SW 1271 (cell line): Measurements from ENCODE around the gene GLG1.
"Not testable (repeated sequence)": the region's sequence is repeated elsewhere in the genome, so short reads cannot be mapped to it uniquely, and the experiment has no call there.

ENCODE experiments used
- DNase-seq, 2 experiments: peaks; one replicate each; lab custom pipeline; 2025; lab: John Stamatoyannopoulos, UW

The GLG1 gene

DNA sequence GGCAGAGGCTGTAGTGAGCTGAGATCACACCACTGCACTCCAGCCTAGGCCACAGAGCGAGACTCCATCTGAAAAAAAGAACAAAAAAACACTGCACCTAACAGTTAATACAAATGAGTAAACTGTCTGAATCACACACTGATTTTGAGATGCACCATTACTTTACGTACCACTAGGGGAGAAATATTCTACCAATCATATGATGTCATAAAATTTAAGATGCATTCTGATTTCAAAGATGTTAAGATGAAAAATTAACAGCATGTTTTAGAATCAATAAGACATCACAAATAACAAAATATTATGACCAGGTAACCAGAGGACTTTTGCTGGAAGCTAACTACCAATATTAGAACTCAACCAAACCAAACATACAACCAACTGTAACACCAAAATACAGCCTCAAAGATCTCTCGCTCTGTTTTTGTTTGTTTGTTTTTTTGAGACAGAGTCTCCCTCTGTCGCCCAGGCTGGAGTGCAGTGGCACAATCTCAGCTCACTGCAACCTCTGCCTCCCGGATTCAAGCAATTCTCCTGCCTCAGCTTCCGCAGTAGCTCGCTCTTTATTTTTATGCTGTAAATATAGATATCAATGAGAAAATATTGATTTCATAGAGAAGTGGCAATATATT, 31.6 kb downstream of the GLG1 start:
- no peak for DNase-seq

DNA sequence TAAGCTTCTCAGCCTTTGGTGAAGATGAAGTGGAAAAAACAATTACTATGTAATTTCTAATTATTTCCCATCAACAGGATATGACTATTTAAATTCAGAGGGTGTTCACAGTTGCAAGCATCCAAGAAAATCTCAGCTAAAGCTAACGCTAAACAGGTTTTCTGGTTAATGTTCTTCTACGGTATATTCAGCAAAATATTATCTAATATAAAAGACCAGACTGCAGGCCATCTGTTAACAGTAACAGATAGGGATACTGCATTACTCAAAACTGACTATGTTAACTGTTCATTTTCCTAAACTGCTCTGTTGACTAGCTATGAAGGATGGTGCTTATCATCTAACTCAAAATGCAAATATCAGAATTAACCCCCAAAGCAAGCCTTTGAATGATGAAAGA, 32.8 kb downstream of the GLG1 start:
- no peak for DNase-seq

DNA sequence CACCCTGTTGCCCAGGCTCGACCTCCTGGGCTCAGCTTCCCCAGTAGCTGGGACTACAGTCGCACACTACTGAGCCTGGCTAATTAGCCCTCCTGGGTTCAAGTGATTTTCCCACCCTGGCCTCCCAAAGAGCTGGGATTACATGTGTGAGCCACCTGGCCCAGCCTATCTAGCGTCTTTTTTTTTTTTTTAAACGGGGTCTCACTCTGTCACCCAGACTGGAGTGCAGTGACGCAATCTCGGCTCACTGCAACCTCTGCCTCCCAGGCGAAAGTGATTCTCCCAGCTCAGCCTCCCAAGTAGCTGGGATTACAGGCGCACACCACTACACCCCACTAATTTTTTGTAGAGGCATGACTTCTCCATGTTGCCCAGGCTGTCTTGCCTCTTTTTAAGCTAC, 33.3 kb downstream of the GLG1 start:
- no peak for DNase-seq

DNA sequence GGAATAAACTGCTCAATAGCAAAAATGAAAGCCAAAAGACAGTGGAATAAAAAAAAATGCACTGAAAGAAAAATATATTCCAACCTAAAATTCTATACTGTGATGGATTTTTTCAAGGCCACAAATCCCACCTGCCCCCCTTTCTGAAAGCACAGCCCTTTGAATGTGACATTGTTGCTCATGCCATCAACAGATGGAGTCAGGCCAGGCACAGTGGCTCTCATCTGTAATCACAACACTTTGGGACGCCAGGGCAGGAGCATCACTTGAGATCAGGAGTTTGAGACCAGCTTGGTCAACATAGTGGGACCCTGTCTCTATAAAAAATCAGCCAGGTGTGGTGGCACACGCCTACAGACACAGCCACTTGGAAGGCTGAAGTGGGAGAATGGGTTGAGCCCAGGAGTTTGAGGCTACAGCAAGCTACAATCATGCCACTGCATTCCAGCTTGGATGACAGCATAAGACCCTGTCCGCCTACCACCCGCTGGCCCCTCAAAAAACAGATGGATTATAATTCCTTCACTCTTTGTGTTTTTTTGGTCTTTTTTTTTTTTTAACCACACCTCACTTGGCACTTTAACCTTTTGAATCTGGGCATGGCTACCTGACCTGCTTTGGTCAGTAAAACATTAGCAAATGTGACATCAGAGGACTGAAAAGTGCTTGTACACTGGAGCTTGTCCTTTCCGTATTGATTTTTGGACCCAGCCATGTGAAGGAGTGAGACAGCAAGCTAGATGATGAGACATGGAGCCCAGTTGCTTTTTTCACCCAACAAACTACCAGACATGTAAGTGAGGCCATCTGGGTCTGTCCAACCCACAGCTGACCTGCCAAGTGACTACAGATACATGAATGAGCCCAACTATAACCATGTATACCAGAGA, 36.3 kb downstream of the GLG1 start:
- DNase-seq = no peak

DNA sequence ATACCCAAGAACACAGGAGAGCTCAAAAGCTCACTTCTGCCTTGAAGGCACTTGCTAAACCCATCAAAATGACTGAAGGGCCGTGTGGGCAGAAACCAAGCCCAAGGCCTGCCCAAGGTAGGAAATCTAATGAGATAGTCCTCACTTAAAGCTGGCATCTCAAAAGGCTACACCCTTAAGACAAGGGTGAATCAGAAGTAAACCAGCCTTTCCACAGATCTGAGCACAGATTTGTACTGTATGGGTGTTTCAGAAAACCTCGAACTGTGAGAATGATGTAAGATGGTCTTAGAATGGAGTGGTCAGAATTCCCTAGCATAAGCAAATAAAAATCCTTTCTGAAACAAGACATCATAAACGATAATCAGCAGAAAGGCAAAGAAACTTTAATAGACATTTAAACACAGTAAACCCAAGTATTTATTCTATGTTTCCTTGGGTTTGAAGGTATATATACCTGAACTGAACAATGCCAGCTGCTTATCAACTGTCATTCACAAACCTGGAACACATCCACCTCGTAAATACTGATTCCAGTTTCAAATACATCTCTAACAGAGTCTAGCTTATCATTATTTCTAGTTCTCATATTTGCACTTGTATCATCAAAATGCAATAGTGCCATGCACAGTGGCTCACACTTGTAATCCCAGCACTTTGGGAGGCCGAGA, 37.8 kb downstream of the GLG1 start:
- no peak for DNase-seq

DNA sequence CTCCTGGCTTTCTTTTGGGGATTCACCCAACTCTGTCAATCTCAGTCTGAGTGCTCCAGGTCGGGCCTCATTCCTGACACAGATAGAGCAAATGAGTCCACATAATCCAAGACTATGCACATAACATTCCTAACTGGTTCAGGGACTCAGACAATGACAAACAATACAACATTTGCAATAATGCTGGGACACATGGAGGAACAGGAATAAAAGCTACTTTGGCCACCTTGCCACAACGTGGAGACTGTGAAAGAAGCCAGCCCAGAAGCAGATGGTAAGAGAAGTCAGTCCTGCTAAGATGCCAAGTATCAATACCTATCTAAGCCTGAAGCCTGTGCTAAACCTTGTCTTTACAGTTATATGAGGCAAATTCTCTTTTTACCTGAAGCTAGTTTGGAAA, 39.0 kb downstream of the GLG1 start:
- DNase-seq = no peak

DNA sequence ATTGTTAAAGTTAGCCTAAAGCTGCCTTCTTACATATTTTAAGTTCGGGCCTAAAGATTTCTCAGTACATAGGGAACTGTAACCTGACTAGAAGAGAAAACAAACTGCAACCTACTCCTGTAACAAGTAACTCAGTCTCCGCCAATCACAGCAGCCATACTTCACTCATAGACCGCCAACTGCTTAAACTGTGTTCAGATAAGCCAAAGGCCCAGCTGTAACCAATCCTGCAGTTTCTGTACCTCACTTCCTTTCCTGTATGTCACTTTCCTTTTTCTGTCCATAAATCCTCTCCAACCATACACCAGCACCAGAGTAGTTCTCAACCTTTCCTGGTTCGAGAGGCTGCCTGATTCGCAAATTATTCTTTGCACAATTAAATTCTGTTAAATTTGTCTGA, 41.5 kb downstream of the GLG1 start:
- DNase-seq = no peak

DNA sequence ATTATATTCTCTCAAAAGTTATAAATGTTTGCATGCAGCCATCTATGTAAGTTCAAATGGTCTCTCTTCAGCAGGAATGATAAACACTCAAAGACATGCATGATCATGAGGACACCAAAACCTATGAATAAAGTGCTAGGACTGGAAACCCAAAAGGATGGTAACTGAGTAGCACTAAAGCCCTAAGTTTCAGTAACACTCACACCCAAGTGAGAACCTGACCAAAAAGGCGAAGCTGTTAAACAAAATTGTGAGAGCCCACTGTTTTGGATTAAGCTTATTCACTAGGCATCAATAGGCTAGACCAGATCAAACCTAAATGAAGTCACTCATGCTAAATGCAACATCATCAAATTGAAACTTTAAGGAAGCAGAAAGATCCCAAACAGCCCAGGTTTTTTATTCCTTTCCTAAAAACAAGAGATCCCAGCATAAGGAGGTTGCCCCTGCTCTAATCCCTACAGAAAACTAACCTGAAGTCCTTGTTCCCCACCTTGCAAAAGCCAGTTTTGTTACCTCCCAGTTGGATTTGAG, 42.4 kb downstream of the GLG1 start:
- DNase-seq = no peak

DNA sequence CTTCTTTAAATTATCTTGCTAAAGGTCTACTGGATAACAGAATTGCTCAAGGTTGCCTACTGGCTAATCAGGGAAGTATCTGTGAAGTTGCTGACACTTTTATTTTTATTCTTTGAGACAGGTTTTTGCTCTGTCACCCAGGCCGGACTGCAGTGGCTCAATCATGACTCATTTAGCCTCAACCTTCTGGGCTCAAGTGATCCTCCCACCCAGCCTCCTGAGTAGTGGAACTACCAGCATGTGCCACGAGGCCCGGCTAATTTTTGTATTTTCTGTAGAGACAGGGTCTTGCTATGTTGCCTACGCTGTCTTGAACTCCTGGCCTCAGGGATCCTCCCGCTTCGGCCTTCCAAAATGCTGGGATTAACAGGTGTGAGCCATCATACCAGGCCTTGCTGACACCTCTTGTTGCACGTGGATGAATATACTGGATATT, 43.1 kb downstream of the GLG1 start:
- DNase-seq = peak in 1 of 2 experiments; percentile 26

DNA sequence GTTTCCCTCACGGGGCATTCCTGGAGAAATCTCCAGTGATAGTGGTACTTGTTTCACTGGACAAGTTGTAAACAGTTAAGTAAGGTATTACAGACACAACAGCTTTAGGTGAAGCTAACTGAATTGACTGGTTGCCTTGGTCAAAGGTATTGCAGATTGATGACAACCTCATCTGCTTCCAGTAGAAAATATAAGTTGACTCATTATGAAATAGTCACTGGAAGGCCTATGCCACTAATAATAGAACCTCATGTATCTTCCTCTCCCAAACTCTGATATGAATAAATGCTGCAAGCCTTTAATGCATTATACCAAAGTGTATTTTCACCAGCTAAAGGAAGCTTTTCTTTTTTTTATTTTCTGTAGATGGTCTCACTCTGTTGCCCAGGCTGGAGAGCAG, 44.8 kb downstream of the GLG1 start:
- no peak for DNase-seq

DNA sequence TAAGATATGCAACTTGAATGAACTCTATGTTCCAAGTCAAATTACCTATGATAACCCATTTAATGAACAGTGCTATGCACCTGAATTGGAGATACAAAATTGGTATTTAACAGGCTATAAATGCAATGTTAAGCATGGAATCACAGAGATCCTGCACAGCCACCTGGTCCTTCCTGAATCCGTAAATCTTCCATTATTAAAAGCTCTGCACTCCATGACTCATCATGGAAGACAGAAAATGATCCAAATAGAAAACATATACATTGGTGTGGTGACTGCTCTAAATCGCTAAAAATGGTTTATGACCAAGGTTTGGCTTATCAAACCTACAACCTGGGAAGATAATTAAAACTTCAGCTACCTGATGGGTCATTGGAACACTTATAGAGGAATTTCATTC, 45.3 kb downstream of the GLG1 start:
- no peak for DNase-seq

DNA sequence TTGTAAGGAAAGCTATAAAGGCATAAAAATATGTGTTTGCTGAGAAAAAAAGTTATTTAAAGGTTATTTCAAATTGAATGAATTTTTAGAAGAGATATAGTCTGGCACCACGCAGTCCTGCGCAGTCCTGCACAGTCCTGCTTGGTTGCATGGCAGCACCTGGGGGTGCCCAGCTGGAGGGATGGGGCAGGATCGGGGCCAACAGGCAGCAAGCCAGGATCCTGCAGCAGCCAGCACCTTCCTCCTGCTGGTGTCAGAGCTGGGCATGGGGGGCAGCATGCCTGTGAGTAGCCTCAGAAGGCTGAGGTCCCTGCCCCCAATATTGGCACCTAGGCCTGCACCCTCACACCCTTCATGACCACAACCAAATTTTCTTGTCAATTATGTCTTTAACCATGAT, 46.0 kb downstream of the GLG1 start:
- no peak for DNase-seq

DNA sequence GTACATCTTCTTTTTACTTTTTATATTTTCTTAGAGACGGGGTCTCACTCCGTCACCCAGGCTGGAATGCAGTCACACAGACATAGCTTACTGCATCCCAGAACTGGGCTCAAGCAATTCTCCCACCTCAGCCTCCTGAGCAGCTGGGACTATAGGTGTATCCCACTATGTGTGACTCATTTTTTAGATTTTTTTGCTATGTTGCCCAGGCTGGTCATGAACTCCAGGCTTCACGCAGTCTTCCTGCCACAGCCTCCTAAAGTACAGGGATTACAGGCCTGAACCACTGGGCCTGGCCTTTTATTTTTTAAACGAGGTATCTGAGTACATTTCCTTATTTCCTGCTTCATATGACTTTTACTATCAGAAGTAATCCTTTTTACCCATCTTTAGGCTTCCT, 48.0 kb downstream of the GLG1 start:
- peak in 1 of 2 experiments; percentile 26 for DNase-seq

DNA sequence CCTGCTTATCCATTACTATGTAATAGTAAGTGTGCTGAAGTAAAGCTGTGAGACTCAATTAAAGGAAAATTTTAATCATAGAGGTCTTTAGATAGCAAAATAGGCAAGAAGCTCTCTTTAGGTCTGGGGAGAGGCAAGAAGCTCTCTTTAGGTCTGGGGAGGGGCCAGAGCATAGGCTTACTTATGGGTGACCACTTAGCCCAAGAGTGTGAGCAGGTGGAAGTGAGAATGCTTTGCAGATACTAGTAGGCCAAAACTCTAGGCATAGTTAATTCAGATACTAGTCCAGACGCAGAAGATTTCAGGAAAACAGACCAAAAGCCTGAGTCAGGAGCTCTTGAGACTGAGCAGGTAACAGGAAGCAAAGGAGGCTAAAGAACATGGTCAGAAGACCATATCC, 49.6 kb downstream of the GLG1 start:
- DNase-seq = no peak

DNA sequence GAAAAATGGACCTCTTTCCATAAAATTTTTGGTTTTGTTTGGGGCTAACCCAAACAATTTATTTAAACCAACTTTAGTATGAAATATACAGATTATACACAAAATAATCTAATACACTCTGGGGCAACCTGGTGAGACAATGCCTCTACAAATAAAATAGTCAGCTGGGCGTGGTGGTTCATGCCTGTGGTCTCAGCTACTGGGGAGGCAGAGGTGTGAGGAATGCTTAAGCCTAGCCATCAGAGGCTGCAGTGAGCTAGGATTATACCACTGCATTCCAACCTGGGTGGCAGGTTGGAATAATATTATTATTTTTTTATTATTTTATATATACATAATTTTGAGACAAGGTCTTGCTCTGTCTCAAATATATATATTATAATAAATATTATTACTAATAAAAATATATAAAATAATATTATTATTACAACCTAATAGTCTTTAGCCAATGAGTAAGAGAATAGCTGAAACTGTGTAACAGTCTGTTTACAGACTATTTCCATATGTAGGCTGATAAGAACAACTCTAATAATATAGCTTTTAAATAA, 50.5 kb downstream of the GLG1 start:
- DNase-seq = no peak

DNA sequence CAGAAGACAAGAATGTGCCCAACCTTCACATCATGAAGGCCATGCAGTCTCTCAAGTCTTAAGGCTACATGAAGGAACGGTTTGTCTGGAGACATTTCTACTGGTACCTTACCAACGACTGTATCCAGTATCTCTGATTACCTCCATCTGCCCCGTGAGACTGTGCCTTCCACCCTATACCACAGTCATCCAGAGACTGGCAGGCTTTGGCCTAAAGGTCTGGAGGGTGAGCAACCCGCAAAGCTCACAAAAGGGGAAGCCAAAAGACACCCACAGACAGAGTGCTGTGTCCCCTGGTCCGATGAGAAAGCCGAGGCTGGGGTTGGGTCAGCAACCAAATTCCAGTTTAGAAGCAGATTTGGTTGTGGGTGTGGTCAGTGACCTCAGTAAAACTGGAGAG, 54.6 kb downstream of the GLG1 start:
- not testable (repeated sequence) for DNase-seq

DNA sequence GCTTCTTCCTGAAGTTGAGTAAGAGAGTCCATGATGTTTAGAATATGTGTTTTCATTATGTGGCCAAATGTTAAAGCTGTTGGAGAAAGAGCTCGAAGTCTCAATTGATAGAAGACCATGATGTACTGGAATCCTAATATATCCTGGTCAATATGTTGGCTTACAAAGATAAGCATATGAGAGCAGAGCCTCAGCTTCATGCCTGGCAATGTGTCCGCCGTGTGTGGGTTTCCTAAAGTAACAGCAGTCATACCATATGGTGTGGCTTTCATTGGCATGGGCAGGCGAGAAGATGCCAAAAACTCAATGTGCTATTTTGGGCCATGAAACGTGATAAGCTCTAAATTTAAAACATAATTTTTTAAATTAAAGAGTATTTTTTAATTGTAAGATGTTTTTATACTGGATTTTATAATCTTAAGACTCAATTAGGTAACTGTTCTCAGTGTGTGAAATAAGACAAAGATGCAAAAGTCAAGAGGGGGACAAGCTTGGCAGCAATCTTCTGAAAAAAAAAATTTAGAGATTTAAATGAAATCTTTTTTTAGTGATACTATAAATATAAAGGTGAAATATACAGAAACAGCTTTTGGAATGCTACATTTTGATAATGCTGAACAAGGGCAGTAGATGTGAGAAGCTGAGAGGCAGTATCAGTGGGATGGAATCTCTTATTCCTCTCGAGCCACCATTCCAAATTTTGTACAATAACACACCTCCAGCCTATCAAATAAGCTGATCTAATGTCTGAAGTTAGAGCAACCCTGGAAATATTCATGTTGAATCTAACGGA, 56.5 kb downstream of the GLG1 start:
- DNase-seq = not testable (repeated sequence)

DNA sequence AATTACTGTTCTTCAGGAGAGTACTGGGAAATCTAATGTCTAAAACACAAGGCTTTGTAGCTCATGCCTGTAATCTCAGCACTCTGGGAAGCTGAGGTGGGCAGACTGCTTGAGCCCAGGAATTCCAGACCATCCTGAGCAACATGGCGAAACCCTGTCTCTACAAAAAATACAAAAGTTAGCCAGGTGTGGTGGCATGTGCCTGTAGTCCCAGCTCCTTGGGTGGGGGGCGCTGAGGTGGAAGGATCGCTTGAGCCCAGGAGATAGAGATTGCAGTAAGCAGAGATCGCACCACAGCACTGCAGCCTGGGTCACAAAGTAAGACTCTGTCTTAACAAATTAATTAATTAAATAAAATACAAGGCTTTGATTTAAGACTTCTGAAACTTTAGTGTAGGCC, 60.8 kb downstream of the GLG1 start:
- DNase-seq = not testable (repeated sequence)

DNA sequence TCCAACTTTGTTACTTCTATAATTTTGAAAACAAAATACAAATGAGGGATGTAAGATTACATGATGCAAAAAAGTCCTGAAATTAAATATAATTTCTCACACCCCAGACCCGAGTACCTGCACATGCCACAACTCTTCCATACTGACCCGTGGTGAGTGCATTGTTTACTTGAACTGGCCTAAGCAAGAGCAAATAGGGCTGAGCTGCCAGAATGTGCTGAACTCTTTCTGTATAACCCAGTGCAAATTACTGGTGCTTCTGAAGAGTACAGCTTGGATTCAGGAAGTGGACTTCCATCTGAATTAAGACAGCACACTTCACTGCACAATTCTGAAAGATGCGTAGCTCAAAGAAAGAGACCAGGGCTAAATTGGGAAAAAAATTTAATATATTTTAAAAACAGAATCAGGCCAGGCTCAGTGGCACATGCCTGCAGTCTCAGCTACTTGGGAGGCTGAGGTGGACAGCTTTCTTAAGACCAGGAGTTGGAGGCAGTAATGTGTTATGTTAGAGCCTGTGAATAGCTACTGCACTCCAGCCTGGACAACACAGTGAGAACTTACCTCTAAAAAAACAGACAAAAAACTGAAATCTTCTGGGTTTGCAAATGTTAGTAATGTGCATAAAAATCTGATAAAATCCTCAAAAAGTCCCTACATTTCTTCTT, 63.9 kb downstream of the GLG1 start:
- not testable (repeated sequence) for DNase-seq

DNA sequence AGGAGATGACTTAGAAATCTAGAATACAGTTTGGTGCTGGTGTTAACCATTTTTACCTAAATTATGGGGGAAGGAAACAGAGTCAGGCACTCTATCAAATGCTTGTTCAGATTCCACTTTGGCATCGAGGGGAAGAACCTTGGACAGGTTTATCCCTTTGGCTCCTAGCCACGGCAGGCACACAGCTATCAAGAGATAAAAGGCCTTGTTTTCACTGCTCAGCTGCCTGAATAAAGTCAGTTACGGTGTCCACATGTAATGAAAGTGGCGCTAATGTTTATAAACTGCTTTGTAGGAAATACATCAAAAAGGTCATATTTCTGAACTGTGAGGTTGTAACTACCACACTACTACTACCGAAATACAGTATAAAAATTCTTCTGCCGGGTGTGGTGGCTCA, 66.3 kb downstream of the GLG1 start:
- not testable (repeated sequence) for DNase-seq

DNA sequence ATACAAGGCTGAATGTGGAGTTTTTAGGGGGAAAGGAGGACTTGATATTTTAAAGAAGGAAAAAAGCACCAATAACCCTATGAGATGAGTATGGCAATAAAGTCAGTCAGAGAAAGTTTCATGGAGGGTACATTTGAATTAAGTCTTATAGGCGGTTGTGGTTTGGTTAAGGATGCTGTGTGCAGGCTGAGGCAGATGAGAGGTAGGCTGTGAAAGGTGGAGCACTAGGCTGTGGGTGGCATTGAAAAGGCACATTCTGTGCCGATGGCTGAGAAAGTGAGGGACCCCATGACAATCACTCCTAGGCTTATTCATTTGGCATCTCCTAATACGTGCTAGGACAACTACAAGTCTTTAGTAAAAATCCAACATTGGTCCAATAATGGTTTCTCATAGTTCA, 68.1 kb downstream of the GLG1 start:
- DNase-seq = not testable (repeated sequence)
